Glutamatergic neuron (in vitro differentiated cells): ENCODE measurements around the gene HLA-DMA. TPM values are rescaled to one million over a fixed set of nuclear protein-coding genes. Genes with fewer than 3 reads are reported as not detected.

ENCODE experiments used
- DNase-seq: peaks from one replicate; pipeline ENCODE4 v3.0.0; 2022
- H3K27ac Mint-ChIP-seq: one replicate; pipeline ENCODE4 v1.8.0; 2020; ENCODE audit warnings: mild to moderate bottlenecking, mixed read lengths, inconsistent platforms; ENCODE audit not compliant: unreplicated experiment
- H3K27me3 Mint-ChIP-seq: one replicate; pipeline ENCODE4 v1.8.0; 2020; ENCODE audit warnings: mild to moderate bottlenecking, moderate library complexity, mixed read lengths, inconsistent platforms; ENCODE audit not compliant: unreplicated experiment
- H3K36me3 Mint-ChIP-seq: one replicate; pipeline ENCODE4 v1.8.0; 2020; ENCODE audit warnings: mild to moderate bottlenecking, mixed read lengths, inconsistent platforms; ENCODE audit not compliant: unreplicated experiment
- H3K4me1 Mint-ChIP-seq: one replicate; pipeline ENCODE4 v1.8.0; 2020; ENCODE audit warnings: mild to moderate bottlenecking, low read depth, mixed read lengths, inconsistent platforms; ENCODE audit not compliant: unreplicated experiment
- H3K4me3 Mint-ChIP-seq: one replicate; pipeline ENCODE4 v1.8.0; 2020; ENCODE audit warnings: mild to moderate bottlenecking, mixed read lengths, inconsistent platforms; ENCODE audit not compliant: unreplicated experiment
- H3K9me3 Mint-ChIP-seq: one replicate; pipeline ENCODE4 v1.8.0; 2020; ENCODE audit warnings: mild to moderate bottlenecking, moderate library complexity, mixed read lengths, inconsistent platforms; ENCODE audit not compliant: unreplicated experiment
- CTCF ChIP-seq: fragments of 200-600 bp; sonication (generic); IDR thresholded peaks from one replicate; pipeline ENCODE4 v1.5.0; 2021; ENCODE audit not compliant: partially characterized antibody, unreplicated experiment
- total RNA-seq: library from RNA; stranded (reverse); fragmentation: NEBNext Ultra II Directional; extraction: Animal tissue kit (Norgen Biotek cat#: 25700); gene quantifications from one replicate; pipeline ENCODE4 v1.2.1, GENCODE V29; 2021; ENCODE audit not compliant: unreplicated experiment

HLA-DMA gene
- total RNA-seq, 1 donor from 2014 or later, result 0.76 TPM

GRCh38 chr6:32938494-32938893 is 14.4 kb downstream of the HLA-DMA start:
- Mint-ChIP-seq H3K4me3 (peak overlapping the region; percentile 21), H3K4me1 (peaks cover 7% of the 10 kb centered on the region), H3K27me3 (peaks cover 5% of the 10 kb centered on the region), H3K9me3 (peaks cover 3% of the 10 kb centered on the region), H3K36me3 (no peaks in the 10 kb centered on the region), H3K27ac (no peak overlapping the region)
- TF ChIP-seq CTCF, result no peak
- no peak for DNase-seq

GRCh38 chr6:32937230-32937633 is 15.7 kb downstream of the HLA-DMA start:
- H3K36me3 Mint-ChIP-seq, result no peaks in the 10 kb centered on the region

GRCh38 chr6:32936239-32937152 is 16.4 kb downstream of the HLA-DMA start:
- Mint-ChIP-seq H3K27me3 (peaks cover 5% of the 10 kb centered on the region), H3K27ac (peak overlapping the region; percentile 31), H3K4me1 (peaks cover 7% of the 10 kb centered on the region), H3K9me3 (peaks cover 3% of the 10 kb centered on the region), H3K4me3 (peak overlapping the region; percentile 40), H3K36me3 (no peaks in the 10 kb centered on the region)
- no peak for DNase-seq
- TF ChIP-seq CTCF, result no peak

More at GRCh38 chr6:32937230-32937633, 15.7 kb downstream of the HLA-DMA start:
- no peak for TF ChIP-seq CTCF
- Mint-ChIP-seq H3K4me3 (peak overlapping the region; percentile 40), H3K9me3 (peaks cover 3% of the 10 kb centered on the region), H3K27ac (no peak overlapping the region), H3K4me1 (peaks cover 7% of the 10 kb centered on the region), H3K27me3 (peaks cover 5% of the 10 kb centered on the region)
- DNase-seq, result no peak

GRCh38 chr6:32935551-32936238 is 17.2 kb downstream of the HLA-DMA start:
- Mint-ChIP-seq H3K27me3 (peaks cover 5% of the 10 kb centered on the region), H3K4me1 (peaks cover 7% of the 10 kb centered on the region), H3K4me3 (no peak overlapping the region), H3K27ac (no peak overlapping the region), H3K9me3 (peaks cover 3% of the 10 kb centered on the region), H3K36me3 (no peaks in the 10 kb centered on the region)
- no peak for DNase-seq
- no peak for TF ChIP-seq CTCF

- H3K4me3 Mint-ChIP-seq, result no peak overlapping the region
- TF ChIP-seq CTCF, result peak; percentile 83
- peaks cover 5% of the 10 kb centered on the region for H3K27me3 Mint-ChIP-seq
- peaks cover 3% of the 10 kb centered on the region for H3K9me3 Mint-ChIP-seq
- no peak overlapping the region for H3K27ac Mint-ChIP-seq
- H3K4me1 Mint-ChIP-seq, result peaks cover 7% of the 10 kb centered on the region
- DNase-seq, result peak; percentile 81
- H3K36me3 Mint-ChIP-seq, result no peaks in the 10 kb centered on the region
These were observed 19.2 kb downstream of the HLA-DMA start for GRCh38 chr6:32933661-32934085.
